Fibroblast of villous mesenchyme (primary cell): ENCODE results near the gene GTF2F1. TPM values are rescaled to one million over a fixed set of nuclear protein-coding genes. Genes with fewer than 3 reads are reported as not detected.

Source experiments
- DNase-seq: peaks from one replicate; pipeline ENCODE4 v3.0.0-alpha.2; 2010; ENCODE audit warnings: low read depth
- H3K4me3 ChIP-seq: 2 replicates; pipeline ENCODE4 v1.5.1; 2011; ENCODE audit warnings: low read depth, mild to moderate bottlenecking, low read length
- total RNA-seq: library from RNA; depleted of rRNA; stranded (reverse); fragments of >200 nt; gene quantifications from 2 replicates; pipeline ENCODE4 v1.2.3, GENCODE V29; 2012
- TF ChIP-seq, protein P1 (sequence below): IDR thresholded peaks from 2 replicates; pipeline ENCODE4 v1.5.1; 2012; ENCODE audit warnings: low read depth, mild to moderate bottlenecking, low read length; ENCODE audit not compliant: insufficient read depth

The GTF2F1 gene, protein sequence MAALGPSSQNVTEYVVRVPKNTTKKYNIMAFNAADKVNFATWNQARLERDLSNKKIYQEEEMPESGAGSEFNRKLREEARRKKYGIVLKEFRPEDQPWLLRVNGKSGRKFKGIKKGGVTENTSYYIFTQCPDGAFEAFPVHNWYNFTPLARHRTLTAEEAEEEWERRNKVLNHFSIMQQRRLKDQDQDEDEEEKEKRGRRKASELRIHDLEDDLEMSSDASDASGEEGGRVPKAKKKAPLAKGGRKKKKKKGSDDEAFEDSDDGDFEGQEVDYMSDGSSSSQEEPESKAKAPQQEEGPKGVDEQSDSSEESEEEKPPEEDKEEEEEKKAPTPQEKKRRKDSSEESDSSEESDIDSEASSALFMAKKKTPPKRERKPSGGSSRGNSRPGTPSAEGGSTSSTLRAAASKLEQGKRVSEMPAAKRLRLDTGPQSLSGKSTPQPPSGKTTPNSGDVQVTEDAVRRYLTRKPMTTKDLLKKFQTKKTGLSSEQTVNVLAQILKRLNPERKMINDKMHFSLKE
- 36.1 and 42.7 TPM in 2 replicates for total RNA-seq

DNA sequence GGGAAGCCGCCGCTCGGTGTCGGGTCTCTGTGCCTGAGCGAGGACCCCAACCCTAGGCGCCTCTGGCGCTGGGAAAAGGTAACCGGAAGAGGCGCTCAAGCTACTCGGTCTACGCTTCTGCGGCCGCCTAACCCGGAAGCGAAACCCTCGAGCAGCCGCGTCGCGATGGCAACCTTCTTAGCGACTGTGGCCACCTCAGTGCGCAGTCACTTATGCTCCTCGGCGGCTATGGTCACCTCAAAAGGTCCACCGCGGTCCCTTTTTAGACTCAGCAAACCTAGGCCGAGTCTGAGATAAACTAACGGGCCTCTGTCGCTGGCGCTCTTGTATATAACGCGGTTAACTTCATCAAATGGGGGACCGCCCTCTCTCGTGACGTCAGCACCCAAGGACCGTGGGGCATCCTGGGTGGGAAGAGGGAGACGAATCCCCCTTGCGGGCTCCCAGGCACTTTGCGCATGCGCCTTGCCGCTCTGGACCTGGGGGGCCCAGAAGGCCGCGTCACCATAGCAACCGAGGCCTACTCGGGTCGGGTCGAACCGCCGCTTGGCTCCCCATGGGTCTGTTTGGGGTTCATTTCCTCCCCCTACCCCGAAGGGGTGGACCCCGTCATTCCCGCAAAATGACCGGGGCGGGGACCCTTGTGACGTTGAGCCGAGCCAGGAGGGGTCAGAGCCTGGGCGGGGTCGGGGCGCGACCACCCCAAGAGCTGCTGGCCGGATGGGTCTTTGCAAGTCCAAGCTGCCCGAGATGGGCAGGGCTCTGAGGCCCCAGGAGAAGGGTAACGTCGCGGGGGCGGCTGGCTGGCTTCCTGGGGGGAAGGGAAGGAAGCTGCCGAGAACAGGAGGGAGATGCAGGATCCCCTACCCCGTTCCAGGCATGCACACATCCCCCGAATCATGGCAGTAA is at the start of gene GTF2F1:
GTF2F1 (minus strand) TSS at position 91 of the 909 bp plus-strand sequence. CDS start 169 bp downstream, outside the sequence.
- DNase-seq, result peak; percentile 96
- H3K4me3 ChIP-seq, result peak within 1 kb of the TSS; percentile 92
- TF ChIP-seq, protein P1, sequence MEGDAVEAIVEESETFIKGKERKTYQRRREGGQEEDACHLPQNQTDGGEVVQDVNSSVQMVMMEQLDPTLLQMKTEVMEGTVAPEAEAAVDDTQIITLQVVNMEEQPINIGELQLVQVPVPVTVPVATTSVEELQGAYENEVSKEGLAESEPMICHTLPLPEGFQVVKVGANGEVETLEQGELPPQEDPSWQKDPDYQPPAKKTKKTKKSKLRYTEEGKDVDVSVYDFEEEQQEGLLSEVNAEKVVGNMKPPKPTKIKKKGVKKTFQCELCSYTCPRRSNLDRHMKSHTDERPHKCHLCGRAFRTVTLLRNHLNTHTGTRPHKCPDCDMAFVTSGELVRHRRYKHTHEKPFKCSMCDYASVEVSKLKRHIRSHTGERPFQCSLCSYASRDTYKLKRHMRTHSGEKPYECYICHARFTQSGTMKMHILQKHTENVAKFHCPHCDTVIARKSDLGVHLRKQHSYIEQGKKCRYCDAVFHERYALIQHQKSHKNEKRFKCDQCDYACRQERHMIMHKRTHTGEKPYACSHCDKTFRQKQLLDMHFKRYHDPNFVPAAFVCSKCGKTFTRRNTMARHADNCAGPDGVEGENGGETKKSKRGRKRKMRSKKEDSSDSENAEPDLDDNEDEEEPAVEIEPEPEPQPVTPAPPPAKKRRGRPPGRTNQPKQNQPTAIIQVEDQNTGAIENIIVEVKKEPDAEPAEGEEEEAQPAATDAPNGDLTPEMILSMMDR, result peak; percentile 7

DNA sequence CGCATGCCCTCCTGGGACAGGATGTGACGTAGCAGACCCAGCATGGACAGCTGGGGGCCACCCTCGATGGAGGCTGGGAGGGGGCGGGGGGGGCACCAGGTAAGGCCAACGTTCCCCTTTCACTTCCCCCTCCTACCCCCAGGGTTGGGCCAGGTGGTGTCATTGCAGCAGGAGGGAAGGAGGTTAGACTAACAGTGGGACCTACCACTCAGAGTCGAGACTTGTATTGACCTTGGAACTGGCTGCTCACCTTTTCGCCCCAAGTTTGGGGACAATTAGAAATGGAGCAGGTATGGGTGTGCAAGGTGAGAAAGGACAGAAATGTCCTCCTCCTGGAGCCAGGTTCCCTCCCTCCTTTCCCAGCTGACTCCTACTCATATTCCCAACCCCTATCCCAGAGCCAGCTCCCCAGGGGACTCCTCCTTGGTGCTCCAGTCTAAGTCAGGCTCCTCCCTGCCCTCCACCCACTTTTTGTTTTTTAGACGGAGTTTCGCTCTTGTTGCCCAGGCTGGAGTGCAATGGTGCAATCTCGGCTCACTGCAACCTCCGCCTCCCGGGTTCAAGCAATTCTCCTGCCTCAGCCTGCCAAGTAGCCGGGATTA is 49.2 kb upstream of the GTF2F1 start:
- no peak for DNase-seq
- H3K4me3 ChIP-seq, result no peak overlapping the region
- TF ChIP-seq, protein P1, result no peak

DNA sequence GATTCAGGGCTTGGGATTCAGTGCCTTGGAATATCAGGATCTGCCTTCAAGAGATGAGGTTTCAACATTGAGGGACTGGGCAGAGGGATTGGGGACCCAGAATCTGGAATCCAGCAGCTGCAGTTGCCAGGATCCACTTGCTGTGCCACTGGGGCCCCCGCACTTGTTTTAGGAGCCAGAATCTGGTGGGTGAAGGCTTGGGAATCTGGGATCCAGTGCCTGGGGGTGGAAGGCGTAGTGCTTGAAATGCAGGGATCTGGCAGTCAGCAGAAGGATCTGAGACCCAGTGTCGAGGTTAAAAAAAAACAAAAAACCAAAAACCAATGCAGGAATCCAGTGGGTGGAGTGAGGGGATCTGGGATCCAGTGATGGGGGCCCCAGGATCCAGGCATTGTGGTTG is 47.9 kb upstream of the GTF2F1 start:
- TF ChIP-seq, protein P1, result no peak
- H3K4me3 ChIP-seq, result no peak overlapping the region
- DNase-seq, result no peak

DNA sequence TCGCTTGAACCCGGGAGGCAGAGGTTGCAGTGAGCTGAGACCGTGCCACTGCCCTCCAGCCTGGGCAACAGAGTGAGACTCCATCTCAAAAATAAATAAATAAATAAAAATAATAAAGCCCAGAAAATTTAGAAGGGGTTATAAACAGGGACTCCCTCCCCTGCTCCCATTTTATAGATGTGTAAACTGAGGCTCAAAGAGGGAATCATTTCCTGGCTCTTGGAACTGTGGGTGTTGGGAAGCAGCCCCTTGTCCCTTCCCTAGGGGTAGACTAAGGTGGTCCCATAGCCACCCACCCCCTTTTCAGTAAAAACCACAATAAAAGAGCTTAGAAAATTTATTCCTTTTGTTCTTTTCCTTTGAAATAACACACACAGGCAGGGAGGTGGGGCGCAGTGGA is 46.8 kb upstream of the GTF2F1 start:
- DNase-seq, result no peak
- TF ChIP-seq, protein P1, result no peak
- no peak overlapping the region for H3K4me3 ChIP-seq

DNA sequence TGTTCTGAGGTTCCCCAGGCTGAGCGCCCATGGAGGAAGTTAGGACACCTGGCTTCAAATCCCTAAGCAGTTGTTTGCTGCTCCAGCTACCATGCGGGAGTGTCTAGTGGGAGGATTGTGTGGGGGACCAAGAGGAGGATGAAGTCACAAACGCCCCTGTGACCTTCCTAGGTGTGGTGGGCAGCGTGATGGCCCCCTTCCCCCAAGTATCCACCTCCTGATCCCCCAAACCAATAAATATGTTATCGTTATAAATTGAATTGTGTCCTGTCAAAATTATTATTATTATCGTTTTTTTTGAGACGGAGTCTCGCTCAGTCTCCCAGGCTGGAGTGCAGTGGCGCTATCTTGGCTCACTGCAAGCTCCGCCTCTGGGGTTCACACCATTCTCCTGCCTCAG is 40.7 kb upstream of the GTF2F1 start, which contains the start of gene SLC25A41:
SLC25A41 (minus strand) TSS at position 101 of the 400 bp plus-strand sequence; CDS start at position 31, 70 bp downstream.
- no peak within 1 kb of the TSS for H3K4me3 ChIP-seq
- TF ChIP-seq, protein P1, result no peak
- no peak for DNase-seq

DNA sequence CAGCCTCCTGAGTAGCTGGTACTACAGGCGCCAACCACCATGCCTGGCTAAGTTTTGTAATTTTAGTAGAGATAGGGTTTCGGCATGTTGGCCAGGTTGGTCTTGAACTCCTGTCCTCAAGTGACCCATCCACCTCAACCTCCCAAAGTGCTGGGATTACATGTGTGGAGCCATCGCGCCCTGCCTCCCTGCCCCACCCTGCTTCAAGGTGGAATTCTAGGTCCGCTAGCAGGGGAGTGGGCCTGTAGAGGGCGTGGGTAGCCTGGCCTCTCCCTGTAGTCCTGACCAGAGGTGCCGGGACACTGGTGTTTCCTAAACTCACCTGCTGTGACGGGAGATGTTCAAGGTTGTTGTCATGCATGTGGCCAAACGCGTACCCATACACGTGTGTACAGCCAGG is 40.2 kb upstream of the GTF2F1 start:
- H3K4me3 ChIP-seq, result no peak overlapping the region
- TF ChIP-seq, protein P1, result no peak
- no peak for DNase-seq
